HG03460 (cell line): ENCODE data around the gene PTPRE.

Source experiments
- ATAC-seq: cut with Tn5 transposase; IDR thresholded peaks from one replicate; pipeline ENCODE4 v1.9.1; 2021; ENCODE audit not compliant: unreplicated experiment

The PTPRE gene

DNA sequence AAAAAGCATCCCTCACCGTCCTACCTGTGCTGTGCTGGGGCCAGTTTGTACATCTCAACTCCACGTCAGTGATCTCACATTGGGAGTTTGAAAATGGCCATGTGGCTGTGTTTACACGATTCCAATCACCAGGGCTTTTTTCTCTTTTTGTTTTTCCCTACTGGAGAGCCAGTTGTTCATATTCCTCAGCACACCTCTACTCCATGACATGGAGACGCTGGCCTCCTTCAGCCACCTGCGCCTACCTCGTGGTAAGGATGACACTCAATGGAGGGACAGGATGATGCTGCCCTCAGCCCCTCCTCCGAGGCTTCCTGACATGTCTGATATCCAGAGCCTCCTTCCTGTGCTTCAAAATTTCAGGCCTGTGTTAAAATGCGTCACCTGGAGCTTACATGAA is 24.5 kb upstream of the PTPRE start:
- ATAC-seq: no peak

GRCh38 chr10:127882801-127883459 is 24.0 kb upstream of the PTPRE start:
- ATAC-seq: no peak

DNA sequence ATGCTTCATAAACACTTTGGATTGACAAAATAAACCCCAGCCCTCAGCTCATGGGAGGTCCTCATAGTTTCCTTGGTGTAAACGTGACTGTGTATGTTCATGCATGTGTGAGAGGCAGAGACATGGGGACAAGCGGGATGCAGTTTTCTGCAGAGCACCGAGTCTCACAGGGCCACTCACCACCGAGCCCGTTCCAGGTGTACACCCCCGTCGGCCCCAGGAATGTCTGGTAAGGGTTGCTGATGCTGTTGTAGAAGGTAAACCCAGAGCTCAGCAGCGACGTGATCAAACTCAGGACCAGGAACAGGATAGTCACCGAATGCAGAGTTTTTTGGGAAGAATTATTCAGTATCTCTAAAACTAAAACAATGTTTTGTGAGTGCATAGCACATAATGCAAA is 23.4 kb upstream of the PTPRE start:
- no peak for ATAC-seq

- no peak for ATAC-seq
Observed at GRCh38 chr10:127884501-127884900, 22.4 kb upstream of the PTPRE start.

DNA sequence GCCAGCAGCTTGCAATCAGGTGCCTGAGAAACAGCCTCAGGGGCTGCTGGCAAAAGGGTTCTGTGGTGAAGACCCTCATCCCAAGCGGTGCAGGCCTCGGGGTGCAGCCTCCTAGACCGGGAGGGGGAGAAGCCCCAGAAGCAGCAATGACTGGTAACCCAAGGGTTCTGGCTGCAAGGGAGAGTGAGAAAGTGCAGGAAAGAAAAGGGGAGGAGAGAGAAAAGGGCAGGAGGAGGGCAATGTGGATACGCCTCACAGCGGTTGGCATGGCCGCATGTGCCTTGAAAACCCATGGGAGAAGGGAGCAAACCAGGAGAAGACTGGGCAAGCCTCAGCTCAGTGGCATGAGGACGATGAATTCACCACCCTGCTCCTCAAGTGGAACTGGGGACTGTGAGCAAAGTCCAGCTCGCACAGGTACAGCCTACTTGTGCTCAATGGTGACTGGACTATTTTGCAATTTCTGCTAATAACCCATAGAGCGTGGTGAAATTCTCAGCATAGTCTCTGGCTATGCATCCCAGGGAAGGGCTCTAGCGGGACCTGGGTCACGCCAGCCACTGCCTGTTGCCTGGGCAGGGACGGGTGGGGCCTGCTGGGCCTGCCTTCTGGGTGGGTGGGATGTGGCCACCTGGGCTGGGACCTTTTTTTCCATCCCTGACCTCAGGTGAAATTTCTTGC is 20.4 kb upstream of the PTPRE start:
- no peak for ATAC-seq

GRCh38 chr10:127887541-127888415 is 19.1 kb upstream of the PTPRE start:
- no peak for ATAC-seq

GRCh38 chr10:127888521-127889312 is 18.2 kb upstream of the PTPRE start:
- ATAC-seq: no peak

GRCh38 chr10:127889605-127890195 is 17.2 kb upstream of the PTPRE start:
- no peak for ATAC-seq

DNA sequence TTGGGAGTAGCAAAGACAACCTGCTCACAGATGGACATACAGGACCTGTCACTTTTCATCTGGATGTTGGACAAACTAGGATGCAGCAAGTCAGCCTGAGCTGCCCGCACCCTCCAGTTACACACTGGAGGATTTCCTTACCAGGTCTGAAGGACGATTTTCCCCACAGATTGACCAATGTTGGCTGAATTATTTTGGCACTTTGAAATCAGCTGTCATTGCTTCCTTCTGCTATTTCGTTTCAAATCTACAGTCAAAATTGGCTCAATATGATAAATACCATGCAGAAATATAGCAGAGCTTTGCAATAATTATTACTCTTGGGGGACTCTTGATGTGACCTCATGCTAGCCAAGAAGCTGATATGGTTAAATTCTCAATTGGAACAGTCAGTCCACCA is 16.7 kb upstream of the PTPRE start:
- ATAC-seq: no peak

DNA sequence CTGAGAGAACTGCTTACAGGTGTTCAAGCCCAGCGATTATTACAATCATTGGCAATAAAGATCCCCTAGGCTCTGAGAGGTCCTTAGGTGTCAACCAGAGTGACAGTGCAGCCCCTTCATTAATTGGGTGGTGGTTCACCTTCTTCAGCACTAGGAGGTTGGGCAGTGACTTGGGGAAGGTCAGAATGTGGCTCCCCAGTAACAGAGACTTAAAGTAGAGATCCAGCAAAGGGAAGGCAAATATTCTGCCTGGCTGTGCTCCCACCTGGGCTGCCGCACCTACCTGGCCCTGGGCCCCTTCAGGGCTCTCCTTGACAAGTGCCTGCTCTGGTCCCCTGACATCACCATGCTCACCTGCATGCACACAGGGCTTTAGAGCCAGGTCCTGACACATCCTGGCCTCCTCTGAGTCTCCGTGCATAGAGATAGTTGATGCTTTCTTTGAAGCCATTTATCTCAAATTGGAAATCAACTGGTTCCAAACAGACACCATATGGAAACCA is 16.0 kb upstream of the PTPRE start:
- ATAC-seq: no peak

DNA sequence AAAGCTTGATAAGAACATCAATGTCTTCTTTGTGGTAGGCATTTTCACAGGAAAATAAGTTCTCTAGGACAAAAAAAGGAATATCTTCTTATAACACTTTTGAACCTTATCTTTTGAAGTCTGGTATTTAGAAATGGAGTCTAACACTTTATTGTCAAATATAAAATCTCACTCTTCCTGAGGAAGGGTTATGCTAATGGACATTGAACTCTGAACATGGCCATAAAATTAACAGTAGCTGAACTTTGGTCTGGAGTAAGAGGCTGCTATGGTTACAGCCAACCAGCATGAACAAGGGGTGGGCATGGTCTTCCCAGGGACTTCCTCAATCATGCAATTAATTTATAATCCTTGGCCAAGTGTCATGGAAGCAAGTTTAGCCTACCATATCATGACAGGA is 14.2 kb upstream of the PTPRE start, which contains the start of gene CLRN3:
Gene CLRN3, minus strand, starts transcription at position 199 of the 400 bp plus-strand sequence. Its CDS starts 157 bp downstream, at position 42.
- no peak for ATAC-seq

DNA sequence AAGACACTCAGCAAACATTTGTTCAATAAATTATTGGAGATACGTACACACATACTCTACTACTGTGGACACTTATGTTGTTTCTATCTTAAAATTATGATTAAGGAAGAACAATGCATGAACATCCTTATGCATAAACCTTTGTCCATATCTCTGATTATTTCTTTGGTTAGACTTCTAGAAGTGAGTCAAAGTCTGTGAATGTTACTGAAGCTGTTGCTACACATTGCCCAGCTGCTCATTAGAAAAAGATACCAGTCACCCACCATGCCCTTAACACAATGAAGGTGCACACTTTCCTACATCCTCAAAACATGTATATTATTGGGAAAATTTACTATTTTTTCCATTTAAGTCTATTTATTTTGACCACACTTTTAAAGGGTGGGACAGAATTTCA is 12.8 kb upstream of the PTPRE start:
- no peak for ATAC-seq

- no peak for ATAC-seq
Observed at GRCh38 chr10:127896590-127896989, 10.3 kb upstream of the PTPRE start.

DNA sequence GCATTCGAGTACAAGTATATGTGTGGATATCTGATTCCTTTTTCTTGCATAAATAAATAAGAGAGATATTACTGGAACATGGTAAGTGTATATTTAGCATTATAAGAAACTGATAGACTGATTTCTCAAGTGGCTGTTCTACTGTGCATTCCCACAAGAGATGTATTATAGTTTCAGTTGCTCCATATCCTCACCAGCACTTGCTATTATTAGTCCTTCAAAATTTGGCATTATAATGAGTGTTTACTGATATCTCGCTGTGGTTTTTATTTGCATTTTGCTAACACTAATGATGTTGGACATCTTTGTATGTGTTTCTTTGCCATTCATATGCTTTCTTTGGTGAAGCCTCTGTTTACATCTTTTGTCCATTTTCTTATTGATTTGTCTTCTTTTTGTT is 9.7 kb upstream of the PTPRE start:
- ATAC-seq: no peak

DNA sequence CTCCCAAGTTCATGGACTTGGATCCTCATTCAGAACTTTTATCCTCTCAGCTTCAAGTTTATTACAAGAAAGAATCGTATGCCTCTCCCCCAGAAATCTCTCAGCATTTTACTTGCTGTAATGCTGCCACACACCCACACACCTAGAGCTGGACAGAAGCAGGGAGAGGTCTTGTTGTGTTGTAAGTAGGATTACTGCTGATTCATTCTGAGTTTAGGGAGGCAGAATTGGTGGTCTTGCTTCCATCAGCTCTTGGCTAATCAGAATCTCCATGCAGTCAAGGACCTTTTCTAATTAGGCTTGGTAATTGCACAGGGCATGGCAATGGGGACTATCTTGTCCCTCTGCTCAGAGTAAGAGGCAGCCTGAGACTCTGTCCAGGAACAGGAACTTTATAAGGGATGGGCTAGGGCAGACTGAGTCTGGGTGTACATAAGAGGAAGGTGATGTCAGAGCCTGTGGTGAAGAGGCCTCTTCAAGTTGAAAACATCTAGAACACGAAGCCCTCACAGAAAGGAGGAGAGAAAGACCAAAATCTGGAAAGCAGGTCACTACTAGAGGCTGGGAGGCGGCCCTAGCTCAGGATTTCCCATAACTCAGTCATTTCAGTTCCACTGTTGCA is 7.0 kb upstream of the PTPRE start:
- ATAC-seq: no peak

DNA sequence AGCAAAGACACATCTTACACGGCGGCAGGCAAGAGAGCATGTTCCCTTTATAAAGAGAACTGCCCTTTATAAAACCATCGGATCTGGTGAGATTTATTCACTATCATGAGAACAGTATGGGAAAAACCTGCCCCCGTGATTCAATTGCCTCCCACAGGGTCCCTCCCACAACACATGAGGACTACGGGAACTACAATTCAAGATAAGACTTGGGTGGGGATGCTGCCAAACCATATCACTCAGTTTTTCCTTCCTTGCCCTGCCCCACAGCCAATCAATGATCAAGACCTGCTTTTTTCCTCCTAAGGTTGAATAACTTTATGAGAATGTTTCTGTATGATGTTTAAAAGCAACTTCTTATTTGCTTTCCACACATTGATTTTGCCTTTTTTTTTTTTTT is 3.1 kb upstream of the PTPRE start:
- no peak for ATAC-seq

DNA sequence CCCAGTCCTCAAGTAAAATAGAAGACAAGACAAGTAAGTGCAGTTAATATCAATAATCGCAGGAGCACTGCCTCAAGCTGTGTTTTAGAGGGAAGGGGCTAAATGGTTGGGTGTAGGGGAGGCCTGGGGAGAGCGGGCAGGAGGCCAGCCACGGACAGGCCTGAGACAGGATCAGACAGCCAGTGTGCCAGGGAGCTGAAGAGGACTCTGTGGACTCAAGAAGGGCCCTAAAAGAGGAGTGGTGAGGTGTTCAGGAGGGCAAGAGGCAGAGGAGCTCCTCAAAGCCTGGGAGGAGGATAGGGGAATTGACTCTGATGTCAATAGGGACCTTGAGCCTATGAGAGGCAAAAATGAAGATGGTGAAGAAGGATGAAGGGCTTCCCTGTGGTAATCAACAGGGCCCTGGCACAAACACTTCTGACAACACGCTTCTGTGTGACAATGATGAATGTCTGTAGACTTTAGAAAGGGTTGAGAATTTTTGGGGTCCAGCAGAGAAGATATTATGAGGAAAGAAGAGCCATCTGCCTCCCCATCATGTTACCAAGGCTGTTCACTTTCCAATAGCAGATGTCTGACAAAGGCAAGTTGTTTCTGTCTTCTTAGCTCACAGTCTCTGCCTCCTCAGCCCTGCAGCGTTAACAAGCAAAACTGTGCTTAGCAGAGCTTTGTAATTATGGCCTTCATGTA is 2.4 kb upstream of the PTPRE start:
- ATAC-seq: no peak

DNA sequence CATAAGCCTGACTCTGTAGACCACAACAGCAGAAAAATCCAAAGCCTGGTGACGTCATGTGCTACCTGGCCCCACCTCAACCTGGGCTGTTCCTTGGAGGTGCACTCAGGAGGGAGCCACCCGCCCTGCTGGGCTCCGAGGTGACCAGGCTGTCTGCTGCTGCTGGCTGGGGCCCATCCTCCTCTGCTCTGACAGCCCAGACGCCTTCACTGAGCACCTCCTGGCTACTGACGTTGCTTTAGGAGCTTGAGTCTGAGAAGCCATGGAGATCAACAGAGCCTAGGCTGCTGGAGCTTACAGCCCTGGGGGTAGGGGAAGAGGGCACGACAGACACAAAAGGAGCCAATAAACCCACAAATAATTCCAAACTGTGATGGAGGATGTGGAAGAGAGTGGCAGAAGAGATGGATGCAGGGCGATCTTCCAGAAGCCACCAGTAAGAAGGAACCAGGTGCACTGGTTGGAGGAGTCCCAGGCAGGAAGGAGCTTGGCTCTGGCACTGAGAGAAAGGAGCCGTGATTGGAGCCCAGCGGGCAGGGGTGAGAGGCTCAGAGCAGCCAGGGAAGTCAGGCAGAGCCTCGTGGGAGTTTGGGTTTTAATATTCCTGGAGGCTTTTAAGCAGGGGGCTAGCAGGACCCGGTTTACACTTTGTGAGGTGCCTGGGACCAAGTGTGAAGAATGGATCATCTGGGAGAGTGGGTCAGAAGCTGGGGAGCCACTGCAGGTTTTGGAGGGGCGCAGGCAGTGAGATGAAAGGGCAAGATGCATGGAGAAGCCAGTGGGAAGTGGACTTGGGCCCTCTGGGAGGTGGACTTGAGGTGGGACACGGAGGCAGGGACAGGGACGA is 1.7 kb upstream of the PTPRE start:
- ATAC-seq: no peak
